Measurements from ENCODE around the gene DTX3.
"Not testable (repeated sequence)": the region's sequence is repeated elsewhere in the genome, so short reads cannot be mapped to it uniquely, and the experiment has no call there.

The DTX3 gene

DNA sequence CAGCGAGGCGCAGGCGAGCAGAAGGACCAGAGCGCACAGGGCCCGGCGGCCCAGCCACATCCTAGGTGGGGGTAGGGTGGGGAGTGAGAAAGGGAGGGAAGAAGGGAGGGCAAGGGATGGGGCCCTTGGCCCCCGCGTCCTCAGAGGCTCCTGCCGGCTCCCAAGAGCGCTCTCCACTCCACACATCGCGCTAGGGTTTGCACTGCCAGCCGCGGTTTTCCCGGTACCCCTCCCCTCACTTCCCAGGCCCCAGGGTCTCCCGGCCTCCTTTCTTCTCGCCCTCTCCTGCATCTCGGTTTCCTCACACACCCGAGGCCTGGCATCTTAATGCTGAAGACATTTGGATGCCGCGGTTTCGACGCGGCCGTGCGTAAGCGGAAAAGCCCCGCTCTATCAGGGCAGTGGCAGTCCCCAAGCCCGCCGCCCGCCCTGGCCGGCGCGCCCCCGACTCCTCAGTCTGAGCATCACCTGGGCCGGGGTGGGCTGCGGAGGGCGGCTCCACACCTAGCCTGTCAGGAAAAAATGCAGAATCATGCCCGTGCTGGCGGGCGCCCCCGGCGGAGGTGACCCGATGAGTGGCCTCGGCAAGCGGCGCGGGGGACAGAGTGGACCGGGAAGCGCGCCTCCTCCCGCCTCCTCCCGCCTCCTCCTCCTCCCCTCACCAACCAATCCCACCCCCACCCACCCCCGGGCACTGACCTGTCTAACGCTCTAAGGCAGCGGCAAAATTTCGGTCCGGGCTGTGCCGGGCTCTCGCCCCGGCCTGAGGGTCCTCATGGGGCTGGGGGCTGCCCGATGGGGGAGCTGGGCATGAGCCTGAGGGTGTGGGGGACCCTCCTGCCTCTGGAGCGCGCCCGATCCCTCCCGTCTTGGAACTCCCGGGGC, 27.7 kb downstream of the DTX3 start:
- DNase-seq (ENCODE audit: low spot score), result no peak

DNA sequence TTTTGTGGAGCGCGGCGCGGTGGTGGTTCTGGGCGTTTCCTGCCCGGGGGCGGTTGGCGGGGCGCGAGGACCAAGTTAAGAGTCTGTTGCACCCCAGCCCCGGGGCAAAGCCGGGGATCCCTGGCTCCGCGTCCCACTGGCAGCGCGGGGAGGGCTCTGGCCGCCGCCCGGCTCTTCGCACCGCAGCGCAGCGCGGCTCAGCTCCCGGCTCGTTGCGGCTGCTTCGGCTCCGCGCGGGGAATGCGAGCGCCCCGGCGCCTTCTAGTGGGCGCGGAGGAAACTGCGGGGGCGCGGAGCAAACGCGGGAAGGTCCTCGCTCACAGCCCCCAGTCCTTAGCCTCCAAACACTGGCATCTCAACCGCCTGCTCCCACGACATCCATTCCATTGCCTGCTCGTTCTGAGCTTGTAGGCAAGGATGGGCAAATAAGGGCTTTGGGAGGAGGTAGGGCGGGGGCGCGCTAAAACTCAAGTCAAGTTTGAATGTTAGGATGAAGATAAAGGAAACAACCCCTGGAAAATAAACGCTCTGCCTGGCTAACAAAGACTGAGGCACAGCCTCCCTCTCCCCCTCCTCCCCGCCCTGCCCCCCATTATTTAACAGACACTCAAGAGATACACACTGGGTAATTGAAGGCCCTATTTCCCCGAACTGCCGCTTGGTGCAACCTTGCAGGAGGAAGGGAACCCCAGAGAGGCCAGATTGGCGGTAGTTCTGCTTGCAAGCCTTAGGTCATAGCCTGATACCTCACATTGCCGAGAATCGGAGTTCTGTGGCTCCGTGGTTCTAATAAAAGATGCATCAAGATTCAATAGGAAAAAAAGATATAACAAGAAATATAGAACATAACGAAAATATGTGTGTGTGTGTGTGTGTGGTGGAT, 28.6 kb downstream of the DTX3 start, which contains the start of gene B4GALNT1:
Gene B4GALNT1 (minus strand): TSS at position 244 of the 883 bp plus-strand sequence. CDS start 1,069 bp downstream, outside the sequence.
- DNase-seq (ENCODE audit: low spot score), result no peak

DNA sequence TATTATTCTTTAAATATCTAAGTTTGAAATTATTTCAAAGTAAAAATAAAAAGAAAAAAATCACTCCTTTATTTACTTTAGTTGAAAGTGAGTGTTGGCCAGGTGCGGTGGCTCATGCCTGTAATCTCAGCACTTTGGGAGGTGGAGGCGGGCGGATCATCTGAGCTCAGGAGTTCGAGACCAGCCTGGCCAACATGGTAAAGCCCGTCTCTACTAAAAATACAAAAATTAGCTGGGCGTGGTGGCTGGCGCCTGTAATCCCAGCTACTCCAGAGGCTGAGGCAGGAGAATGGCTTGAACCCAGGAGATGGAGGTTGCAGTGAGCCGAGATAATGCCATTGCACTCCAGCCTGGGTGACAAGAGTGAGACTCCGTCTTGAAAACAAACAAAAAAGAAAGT, 32.1 kb downstream of the DTX3 start:
- not testable (repeated sequence) for DNase-seq (ENCODE audit: low spot score)

DNA sequence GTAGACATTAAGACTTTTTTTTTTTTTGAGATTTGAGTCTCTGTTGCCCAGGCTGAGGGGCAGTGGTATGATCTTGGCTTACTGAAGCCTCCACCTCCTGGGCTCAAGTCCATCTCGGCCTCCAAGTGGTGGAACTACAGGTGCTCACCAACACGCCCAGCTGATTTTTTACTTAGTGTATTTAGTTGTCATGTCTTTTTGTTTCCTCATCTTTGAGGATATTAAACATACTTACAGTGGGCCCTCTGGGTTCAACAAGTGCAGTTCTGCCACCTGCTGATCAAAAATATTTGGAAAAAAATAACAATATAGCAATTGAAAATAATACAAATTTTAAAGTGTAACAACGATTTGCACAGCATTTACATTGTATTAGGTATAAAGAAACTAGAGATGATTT, 32.7 kb downstream of the DTX3 start:
- DNase-seq (ENCODE audit: low spot score), result no peak

GRCh38 chr12:57638096-57638495, 33.5 kb downstream of the DTX3 start:
- no peak for DNase-seq (ENCODE audit: low spot score)

DNA sequence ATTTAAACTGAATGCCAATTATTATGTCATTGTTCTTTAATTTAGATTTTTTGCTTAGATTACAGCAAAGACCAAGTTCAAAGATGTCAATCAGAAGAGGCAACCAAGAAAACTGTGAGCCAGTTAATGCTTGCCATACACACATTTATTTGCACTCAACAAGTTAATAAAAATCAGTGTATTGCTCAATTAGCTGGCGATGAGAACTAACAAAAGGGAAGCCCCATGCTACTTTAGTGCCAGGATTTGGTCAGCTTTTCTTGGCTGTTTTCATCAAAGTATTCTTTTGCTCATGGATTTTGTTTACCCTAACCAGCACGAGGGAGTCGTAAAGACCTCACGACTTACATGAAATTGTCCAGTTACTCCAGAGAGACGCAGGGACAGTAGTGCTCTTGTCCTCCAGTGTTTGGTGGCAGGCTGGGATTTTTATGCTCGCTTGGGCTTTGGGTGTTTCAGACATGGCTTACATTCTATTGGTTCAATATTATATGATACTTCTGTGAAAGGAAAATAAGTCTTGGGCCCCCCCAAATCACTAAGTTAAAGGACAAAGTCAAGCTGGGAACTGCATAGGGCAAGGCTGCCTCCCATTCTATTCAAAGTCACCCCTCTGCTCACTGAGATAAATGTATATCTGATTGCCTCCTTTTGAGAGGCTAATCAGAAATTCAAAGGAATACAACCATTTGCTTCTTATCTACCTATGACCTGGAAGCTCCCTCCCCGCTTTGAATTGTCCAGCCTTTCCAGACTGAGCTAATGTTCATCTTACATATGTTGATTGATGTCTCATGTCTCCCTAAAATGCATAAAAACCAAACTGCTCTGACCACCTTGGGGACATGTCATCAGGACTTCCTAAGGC, 35.8 kb downstream of the DTX3 start:
- DNase-seq (ENCODE audit: low spot score), result no peak

- DNase-seq (ENCODE audit: low spot score), result no peak
Measured at GRCh38 chr12:57641699-57642442, 37.2 kb downstream of the DTX3 start.

- not testable (repeated sequence) for DNase-seq (ENCODE audit: low spot score)
Measured at GRCh38 chr12:57645990-57646658, 41.5 kb downstream of the DTX3 start.

DNA sequence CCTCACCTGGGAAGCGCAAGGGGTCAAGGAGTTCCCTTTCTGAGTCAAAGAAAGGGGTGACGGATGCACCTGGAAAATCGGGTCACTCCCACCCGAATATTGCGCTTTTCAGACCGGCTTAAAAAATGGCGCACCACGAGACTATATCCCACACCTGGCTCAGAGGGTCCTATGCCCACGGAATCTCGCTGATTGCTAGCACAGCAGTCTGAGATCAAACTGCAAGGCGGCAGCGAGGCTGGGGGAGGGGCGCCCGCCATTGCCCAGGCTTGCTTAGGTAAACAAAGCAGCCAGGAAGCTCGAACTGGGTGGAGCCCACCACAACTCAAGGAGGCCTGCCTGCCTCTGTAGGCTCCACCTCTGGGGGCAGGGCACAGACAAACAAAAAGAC, 42.0 kb downstream of the DTX3 start:
- DNase-seq (ENCODE audit: low spot score), result not testable (repeated sequence)

DNA sequence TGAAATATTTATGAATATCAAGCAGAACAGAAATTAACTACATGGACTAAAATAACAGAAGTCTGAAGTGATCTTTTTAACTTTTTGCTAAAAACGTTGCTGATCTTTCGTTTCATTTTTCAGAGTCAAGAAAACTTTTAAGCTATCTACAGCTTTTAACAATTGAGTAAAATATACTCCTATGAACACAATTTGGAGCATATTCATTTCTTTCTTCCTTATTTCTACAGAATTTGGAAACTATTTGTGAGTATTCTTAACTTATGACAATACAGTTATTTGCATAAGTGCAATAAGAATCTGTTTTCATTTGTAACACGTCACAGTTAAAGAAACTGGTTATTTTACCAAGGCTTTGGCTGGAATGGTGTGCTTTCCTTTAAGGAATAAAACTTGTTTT, 49.4 kb downstream of the DTX3 start:
- DNase-seq (ENCODE audit: low spot score), result no peak

DNA sequence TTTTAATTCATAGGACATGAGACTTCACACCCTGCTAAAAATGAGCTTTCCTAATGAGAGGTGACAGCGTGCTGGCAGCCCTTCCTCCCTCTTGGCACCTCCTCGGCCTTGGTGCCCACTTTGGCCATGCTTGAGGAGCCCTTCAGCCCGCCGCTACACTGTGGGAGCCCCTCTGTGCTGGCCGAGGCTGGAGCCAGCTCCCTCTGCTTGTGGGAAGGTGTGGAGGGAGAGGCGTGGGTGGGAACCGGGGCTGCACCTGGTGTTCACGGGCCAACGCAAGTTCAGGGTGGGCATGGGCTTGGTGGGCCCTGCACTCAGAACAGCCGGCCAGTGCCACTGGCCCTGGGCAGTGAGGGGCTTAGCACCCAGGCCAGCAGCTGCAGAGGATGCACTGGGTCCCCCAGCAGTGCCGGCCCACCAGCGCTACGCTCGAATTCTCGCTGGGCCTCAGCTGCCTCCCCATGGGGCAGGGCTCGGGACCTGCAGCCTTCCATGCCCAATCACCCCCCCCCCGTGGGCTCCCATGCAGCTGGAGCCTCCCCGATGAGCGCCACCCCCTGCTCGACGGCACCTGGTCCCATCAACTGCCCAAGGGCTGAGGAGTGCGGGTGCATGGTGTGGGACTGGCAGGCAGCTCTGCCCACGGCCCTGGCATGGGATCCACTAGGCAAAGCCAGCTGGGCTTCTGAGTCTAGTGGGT, 51.1 kb downstream of the DTX3 start:
- DNase-seq (ENCODE audit: low spot score), result no peak

- DNase-seq (ENCODE audit: low spot score), result not testable (repeated sequence)
Measured at GRCh38 chr12:57656408-57656807, 51.8 kb downstream of the DTX3 start.

DNA sequence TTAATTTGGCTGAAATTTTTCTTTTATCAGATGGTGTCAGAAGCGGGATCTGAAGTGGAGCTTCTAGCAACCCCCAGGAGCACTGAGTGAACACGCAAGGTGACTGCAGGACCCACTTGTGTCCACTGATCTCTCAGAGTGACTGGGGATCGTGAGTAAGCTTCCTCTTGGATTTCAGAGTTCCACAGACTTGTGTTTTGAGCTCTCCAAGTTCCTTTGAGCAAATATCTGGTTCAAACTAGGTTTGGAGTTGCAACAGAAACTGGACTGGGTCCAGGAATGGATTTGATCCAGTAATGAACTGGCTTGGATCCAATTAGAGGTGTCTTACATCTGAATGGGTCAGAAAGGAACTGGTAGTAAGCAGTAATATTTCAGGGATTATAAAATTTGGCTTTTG, 53.1 kb downstream of the DTX3 start:
- no peak for DNase-seq (ENCODE audit: low spot score)

- DNase-seq (ENCODE audit: low spot score), result no peak
Measured at GRCh38 chr12:57658890-57659289, 54.3 kb downstream of the DTX3 start.

Data from left forelimb (tissue), 1 donor.